ENCODE data around the gene SLC44A4.

DNA sequence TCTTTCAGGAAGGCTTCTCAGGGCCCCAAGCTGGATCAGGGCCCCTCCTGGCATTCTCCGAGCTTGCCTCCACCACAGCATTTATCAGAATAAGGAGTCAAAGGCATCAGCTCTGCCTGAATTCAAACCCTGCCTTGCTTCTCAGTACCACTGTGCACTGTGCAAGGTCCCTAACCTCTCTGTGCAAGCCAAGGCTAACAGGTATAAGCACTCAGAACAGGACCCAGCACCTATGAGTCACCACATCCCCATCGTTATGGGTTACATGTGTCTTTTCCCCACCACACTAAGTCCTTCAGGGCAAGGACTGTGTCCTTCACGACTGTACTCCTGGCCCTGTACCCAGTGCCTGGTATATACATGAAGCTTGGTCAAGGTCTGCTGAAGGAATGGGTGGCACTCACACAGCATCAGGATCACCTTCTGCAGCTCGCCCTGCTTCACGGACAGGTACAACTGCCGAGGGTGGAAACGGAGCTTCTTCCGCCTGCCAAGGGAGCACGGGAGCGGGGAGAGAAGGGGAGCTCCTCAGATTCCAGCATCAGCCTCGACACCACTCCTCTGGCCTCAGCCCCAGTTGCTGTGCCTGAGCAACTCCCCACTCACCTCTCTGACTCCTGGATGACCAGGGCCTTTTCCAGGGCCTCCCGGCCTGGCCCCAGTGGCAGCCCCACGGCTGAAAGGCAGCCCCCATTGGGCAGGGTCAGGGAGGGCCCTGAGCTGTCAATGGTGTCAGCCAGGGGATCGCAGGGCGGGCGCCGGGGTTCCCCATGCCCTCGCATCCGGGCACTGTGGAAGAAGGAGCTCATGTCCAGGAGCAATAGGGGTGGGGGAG is 8.6 kb upstream of the SLC44A4 start:
- TF ChIP-seq CTCF (IDR thresholded peaks at IDR 0.05; ENCODE audit: borderline replicate concordance, extremely low read depth, low read length, poor library complexity, severe bottlenecking) (no peak), EZH2 (IDR thresholded peaks at IDR 0.05; ENCODE audit: borderline replicate concordance, low read depth, low read length, severe bottlenecking) (no peak)

Data from DND-41 (cell line).